GM18867 (cell line): ENCODE results near the gene SPINK8.
"Not testable (repeated sequence)": the region's sequence is repeated elsewhere in the genome, so short reads cannot be mapped to it uniquely, and the experiment has no call there.

Experiments used
- ATAC-seq: cut with Tn5 transposase; IDR thresholded peaks from one replicate; pipeline ENCODE4 v1.9.1; 2021; ENCODE audit warnings: mild to moderate bottlenecking, moderate library complexity; ENCODE audit not compliant: unreplicated experiment

SPINK8 gene

DNA sequence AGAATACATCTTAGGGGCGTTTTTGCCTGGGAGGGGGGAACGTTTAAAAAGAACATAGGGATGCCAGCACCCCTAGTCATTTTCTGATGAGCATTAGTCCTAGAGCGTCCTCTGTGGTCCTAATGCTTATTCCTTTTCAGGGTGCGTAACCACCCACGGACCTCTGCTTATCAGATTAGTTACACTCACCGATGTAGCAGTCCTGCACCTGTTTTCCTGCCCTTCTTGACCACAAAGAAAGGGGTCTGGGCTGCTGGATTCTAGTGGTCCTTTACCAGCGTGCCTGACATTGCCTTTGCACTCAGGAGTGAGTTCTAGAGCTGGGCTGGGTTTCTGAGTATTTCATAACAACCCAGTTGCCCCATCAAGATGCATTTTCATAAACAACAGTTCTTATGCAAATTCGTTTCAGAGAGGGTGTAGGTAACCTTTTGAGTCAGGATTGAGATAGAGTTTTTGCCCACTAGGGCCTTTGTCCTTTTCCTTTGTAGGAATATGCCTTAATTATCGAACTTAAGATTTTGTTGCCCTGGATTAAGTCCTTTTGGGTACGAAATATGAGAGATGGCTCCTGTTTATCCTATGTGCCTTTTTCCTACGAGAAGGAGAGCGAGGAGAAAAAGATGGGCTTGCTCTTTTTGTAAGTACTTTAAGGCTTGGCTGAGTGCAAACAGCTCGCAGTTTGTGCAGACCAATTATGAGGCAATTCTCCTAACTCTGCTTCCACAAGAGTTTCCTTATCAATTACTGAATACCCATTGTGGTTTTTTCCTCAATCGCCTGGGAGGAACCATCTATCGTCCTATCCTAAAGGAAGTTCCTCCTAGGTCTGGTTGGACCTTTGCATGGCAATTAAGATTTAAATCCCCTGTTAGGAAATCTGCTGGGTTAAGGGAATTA lies at the start of gene SPINK8:
SPINK8 (minus strand) TSS at position 316 of the 900 bp plus-strand sequence. CDS start 5,320 bp downstream, outside the sequence.
- not testable (repeated sequence) for ATAC-seq

- ATAC-seq: no peak
These were observed 39.5 kb upstream of the SPINK8 start for GRCh38 chr3:48372862-48373435.

GRCh38 chr3:48372377-48372770 lies 38.9 kb upstream of the SPINK8 start:
- ATAC-seq: no peak

- ATAC-seq: no peak
These were observed 38.4 kb upstream of the SPINK8 start, which contains the start of gene FBXW12 for GRCh38 chr3:48371651-48372376. FBXW12 (plus strand) TSS chr3:48372219; CDS start chr3:48372768, 549 bp downstream.

DNA sequence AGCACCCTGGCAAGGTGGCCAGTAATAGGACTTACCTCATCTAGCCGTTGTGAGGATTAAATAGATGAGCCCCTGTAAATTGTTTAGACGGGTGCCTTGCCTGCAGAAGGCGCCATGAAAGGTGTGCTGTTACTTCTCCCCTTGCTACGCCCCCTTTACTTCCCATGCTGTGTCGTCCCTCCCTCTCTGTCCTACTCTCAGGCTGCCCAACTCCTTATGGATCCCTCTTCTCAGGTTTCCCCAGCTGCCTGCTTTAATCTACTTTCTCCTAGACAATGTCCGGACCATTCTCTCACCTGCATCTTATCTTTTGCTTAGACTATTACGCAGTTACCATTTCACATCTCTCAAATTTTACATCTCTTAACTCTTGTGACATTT lies 36.9 kb upstream of the SPINK8 start:
- ATAC-seq: no peak

- ATAC-seq: no peak
These were observed 36.4 kb upstream of the SPINK8 start for GRCh38 chr3:48369693-48370332.

- no peak for ATAC-seq
These were observed 33.7 kb upstream of the SPINK8 start for GRCh38 chr3:48367201-48367600.

GRCh38 chr3:48364840-48365239 lies 31.4 kb upstream of the SPINK8 start:
- ATAC-seq: no peak

DNA sequence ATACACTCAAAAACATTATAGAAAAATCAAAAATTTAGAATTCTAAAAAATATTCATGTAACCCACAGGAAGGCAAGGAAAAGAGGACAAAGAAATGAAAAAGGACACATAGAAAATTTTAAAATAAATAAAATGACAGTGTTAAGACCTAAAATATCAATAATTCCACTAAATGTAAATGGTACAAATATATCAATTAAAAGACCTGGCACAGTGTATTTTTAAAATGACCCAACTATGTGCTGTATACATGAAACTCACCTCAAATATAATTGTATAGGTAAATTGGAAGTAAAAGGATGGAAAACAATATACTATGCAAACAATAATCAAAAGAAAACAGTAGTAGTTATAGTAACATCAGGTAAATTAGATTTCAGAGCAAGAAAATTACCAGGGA lies 28.5 kb upstream of the SPINK8 start:
- no peak for ATAC-seq

DNA sequence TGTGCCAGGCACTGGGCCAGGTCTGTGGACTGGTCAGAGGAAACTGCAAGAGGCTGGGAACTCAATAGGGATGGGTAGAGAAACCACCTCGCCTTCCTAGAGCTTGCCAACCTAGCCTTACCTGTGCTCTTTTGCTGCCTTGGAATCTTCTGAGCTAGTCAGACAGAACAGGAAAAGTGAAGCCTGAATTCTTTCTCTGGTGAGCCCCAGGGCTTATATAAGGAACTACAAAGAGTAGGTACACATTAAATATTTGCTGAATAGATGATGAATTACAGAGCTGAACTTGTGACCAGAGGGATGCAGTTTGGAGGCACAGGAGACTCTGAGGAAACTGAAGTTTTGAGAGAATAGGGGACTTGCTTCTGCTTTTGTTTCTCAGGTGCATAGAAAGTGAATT lies 23.0 kb upstream of the SPINK8 start:
- no peak for ATAC-seq

DNA sequence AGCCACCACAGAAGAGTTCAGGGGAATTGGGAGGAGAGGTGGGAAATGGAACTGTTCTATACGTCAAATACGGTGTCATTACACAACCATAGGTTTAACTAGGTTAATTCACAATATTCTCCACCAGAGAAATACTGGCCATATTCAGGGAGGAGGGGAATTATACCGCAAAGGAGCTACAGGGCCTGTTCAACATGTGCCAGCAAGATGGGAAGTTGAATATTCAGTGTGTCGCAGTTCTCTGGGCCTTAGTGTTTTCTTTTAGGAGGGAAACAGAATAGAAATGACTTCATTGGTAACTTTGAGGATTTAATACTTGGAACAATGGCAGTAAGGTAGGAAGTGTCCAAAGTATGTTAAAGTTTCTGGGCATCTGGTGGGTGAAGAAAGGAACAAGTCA lies 20.5 kb upstream of the SPINK8 start:
- no peak for ATAC-seq

GRCh38 chr3:48352546-48352945 lies 19.1 kb upstream of the SPINK8 start:
- ATAC-seq: no peak

GRCh38 chr3:48347500-48347899 lies 14.0 kb upstream of the SPINK8 start:
- no peak for ATAC-seq

GRCh38 chr3:48345946-48346572 lies 12.6 kb upstream of the SPINK8 start:
- ATAC-seq: no peak

DNA sequence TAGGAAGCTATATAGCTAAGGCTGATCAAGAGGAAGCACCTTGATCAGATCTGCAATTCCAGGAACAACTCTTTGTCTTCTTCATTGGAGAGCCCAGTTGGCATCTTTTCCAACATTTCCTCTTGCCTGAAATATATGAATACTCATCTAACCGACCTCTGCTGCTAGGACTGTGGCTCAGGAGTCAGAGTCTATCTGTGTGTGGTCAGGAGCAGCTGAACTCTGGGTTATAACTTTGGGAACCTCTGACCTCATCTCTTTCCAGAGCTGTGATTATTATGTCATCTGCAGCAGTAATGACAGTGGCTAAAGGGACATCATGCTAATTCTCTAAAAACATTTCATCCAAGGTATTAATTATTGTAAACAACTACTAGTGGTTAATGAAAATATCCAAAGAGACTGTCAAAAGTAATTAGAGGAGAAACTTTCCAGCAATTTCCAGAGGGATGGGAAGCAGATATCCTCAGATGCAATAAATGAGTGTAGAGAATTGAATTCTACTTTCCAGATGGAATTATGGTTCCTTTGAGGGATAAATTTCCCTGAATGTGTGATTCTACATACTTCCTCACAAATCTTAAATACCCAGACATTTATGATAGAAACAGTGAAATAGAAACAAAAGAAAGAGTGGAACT lies 11.5 kb upstream of the SPINK8 start:
- no peak for ATAC-seq

- ATAC-seq: no peak
These were observed 10.0 kb upstream of the SPINK8 start for GRCh38 chr3:48343432-48343831.

DNA sequence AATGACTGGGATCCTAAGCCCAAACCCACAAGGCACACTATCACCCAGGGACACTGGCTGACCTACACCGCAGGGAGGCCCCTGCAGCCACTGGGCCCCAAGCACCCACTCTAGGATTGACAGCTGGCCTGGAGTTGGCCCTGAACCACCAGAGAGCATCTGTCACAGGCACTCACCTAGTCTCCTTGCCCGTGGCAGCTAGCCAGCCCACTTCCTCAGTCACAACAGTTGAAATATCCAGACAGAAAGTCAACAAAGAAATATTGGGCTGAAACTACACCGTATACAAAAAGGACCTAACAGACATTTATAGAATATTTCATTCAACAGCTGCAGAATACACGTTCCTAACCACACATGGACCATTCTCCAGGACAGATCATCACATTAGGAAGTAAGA lies 5.2 kb upstream of the SPINK8 start:
- no peak for ATAC-seq

DNA sequence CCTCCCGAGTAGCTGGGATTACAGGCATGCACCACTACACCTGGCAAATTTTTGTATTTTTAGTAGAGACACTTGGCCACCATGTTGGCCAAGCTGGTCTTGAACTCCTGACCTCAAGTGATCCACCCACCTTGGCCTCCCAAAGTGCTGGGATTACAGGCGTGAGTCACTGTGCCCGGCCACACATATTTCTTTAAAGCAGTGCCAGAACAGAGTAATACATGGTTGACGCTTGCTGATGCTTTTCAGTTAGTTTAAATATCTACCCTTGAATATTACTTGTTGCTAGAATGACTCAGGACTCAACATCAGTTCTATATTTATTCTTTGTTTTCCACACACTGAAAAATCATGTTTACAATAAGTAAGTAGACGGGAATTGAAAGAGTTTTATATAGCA lies 4.1 kb upstream of the SPINK8 start:
- ATAC-seq: not testable (repeated sequence)

DNA sequence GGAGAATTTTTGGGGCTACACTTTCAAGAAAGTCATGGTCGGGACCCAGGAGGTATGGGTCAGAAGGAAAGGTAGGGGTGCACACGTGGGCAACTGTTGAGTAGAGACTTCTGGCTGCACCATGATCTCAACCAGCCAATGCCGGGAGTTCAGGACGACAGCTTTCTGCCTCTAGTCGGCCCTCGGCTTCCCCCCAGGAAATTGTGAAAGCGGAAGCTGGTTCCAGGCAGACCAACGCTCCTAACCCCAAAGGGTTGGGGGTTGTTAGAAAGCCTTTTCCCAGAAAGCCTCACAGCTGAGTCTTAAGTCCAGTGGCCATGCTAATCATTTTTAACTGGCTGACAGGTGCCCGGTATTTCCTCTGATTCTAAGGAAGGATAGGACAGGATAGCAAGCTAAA lies 1.8 kb upstream of the SPINK8 start:
- ATAC-seq: not testable (repeated sequence)

DNA sequence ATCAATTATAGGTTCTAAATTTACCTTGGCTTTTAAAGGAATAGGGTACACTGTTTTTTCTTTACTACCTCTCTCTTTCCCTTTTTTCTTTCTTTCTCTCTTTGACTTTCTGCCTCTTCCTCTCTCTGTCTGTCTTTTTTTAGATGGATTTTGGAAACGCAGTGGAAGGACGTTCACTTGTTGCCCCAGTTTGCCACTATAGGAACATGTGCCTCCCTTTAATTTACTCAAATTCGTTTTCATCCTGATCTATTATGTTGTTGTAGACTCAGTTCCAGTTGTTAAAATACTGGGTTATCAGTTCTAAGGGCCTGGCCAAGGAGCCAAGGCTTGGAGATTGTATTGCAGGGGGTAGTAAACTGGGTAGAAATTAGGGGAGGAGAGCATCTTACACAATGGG lies 1.1 kb upstream of the SPINK8 start:
- no peak for ATAC-seq
